Stimulated activated naive CD8-positive, alpha-beta T cell treated with anti-CD3 and anti-CD28 coated beads, Interleukin-15, amount 100 ng/mL, for 72 hours (primary cell): ENCODE data around the gene PPP1R1C.

ENCODE experiments used
- ATAC-seq: fragments of 150-1000 bp; cut with Tn5 transposase; 2 replicates; pipeline ENCODE4 v1.10.0; 2021; ENCODE audit warnings: mild to moderate bottlenecking, moderate library complexity
- DNase-seq, 2 donors: peaks; one replicate each; pipeline ENCODE4 v3.0.0; 2021 to 2022
- H3K27ac Mint-ChIP-seq, 2 donors: one replicate each; pipeline ENCODE4 v1.8.0; 2022; ENCODE audit warnings: mild to moderate bottlenecking in 2 of 2, mixed read lengths in 2 of 2, moderate library complexity in 2 of 2
- H3K27me3 Mint-ChIP-seq: one replicate; pipeline ENCODE4 v1.8.0; 2022; ENCODE audit warnings: mixed read lengths
- H3K4me1 Mint-ChIP-seq: one replicate; pipeline ENCODE4 v1.8.0; 2022; ENCODE audit warnings: mild to moderate bottlenecking, mixed read lengths
- H3K4me3 Mint-ChIP-seq, 2 donors: one replicate each; pipeline ENCODE4 v1.8.0; 2022; ENCODE audit warnings: mild to moderate bottlenecking in 2 of 2, mixed read lengths in 2 of 2, moderate library complexity in 1 of 2
- H3K9me3 Mint-ChIP-seq, 2 donors: one replicate each; pipeline ENCODE4 v1.8.0; 2022; ENCODE audit warnings: mixed read lengths in 2 of 2

PPP1R1C gene

DNA sequence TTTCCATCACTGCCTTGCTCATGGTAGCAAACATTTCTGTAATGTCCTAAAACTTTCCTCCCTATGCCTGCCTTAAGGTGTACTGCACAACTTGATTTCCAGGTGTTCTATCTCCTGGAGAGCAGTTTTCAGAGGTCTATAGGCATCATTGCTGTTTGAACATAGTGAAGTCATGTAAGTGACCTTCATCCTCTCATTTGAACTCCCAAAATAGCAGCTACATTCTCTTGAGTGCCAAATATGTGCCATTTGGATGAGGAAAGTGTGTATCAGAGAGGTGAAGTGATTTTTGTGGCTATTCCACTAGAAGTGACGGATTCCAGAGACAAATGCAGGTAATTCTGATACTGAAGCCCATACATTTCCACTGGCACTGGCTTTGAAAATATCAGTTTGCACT lies 3.4 kb downstream of the PPP1R1C start:
- Mint-ChIP-seq H3K27me3 (no peaks in the 10 kb centered on the region), H3K4me3 (no peak overlapping the region), H3K27ac (no peak overlapping the region), H3K9me3 (no peaks in the 10 kb centered on the region), H3K4me1 (no peaks in the 10 kb centered on the region)
- ATAC-seq (no peak), DNase-seq (no peak)

GRCh38 chr2:181991171-181991885 lies 5.7 kb downstream of the PPP1R1C start:
- H3K9me3 Mint-ChIP-seq: no peaks in the 10 kb centered on the region
- no peak for ATAC-seq
- no peak overlapping the region for H3K27ac Mint-ChIP-seq

GRCh38 chr2:181992776-181993175 lies 7.1 kb downstream of the PPP1R1C start:
- H3K4me3 Mint-ChIP-seq: no peak overlapping the region
- H3K27ac Mint-ChIP-seq: no peak overlapping the region
- H3K9me3 Mint-ChIP-seq: no peaks in the 10 kb centered on the region
- no peaks in the 10 kb centered on the region for H3K4me1 Mint-ChIP-seq
- ATAC-seq (no peak), DNase-seq (no peak)
- H3K27me3 Mint-ChIP-seq: no peaks in the 10 kb centered on the region

More at GRCh38 chr2:181991171-181991885, 5.7 kb downstream of the PPP1R1C start:
- DNase-seq: no peak
- no peaks in the 10 kb centered on the region for H3K27me3 Mint-ChIP-seq
- H3K4me1 Mint-ChIP-seq: no peaks in the 10 kb centered on the region
- H3K4me3 Mint-ChIP-seq: no peak overlapping the region

DNA sequence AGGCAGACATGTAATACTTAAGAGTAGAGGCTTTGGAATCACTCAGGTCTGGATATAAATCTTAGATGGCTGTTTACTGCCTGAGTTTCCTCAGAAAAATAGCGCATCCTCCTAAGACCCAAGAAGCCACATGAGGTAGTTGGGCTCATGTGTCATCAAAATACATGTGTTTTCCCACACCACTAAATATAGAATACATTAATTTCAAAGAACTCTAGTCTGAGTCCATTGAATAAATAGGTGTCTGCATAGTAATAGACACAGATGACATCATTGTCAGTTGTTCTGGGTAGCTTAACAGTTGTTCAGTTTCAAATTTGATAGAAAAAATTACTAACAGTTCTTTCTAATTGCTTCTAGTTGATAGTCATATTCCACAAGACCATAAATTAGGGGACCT lies 9.6 kb downstream of the PPP1R1C start:
- H3K27ac Mint-ChIP-seq: no peak overlapping the region
- ATAC-seq (no peak), DNase-seq (no peak)
- no peaks in the 10 kb centered on the region for H3K27me3 Mint-ChIP-seq
- no peaks in the 10 kb centered on the region for H3K4me1 Mint-ChIP-seq
- H3K4me3 Mint-ChIP-seq: no peak overlapping the region
- no peaks in the 10 kb centered on the region for H3K9me3 Mint-ChIP-seq

DNA sequence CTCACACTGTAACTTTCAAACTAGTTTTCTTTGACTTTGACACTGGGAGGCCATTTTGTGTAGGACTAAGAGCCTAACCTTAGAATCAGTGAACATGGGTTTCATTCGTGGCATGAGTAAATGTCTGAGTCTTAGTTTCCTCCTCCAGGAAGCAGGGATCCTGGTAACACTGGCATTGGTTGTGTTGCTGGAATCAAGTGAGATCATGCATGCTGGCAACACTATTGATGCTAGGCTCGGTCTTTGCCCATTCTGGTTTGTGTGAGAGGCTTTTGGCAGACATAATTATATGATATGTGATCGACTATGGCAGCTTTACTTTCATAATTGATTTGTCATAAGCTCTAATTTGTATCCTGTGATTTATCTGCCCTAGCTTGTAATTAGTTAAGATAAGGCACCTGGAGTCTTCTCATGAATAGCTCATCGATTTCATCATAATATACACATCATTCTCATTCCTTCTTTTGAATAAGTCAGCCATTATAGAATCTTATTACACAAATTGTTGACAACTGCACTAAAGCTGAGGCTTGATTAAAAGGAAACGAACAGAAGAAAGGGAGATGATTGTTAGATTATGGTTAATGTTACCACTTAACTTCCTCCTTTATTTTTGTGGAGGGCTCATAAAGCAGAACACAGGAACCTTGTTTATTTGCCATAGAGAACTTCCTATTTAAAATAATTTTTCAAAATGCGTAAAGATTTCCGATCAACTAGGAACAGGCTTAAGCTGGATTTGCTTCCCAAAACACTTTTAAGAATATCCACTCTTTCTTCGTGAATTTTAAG lies 12.6 kb downstream of the PPP1R1C start:
- Mint-ChIP-seq H3K9me3 (no peaks in the 10 kb centered on the region), H3K4me1 (no peaks in the 10 kb centered on the region), H3K27me3 (no peaks in the 10 kb centered on the region), H3K4me3 (no peak overlapping the region), H3K27ac (no peak overlapping the region)
- ATAC-seq (no peak), DNase-seq (no peak)

GRCh38 chr2:181998891-181999654 lies 13.4 kb downstream of the PPP1R1C start:
- Mint-ChIP-seq H3K4me1 (no peaks in the 10 kb centered on the region), H3K27me3 (no peaks in the 10 kb centered on the region), H3K9me3 (no peaks in the 10 kb centered on the region), H3K4me3 (no peak overlapping the region), H3K27ac (no peak overlapping the region)
- ATAC-seq (no peak), DNase-seq (no peak)

- ATAC-seq: no peak
- Mint-ChIP-seq H3K9me3 (no peaks in the 10 kb centered on the region), H3K4me1 (no peaks in the 10 kb centered on the region), H3K27me3 (no peaks in the 10 kb centered on the region), H3K27ac (no peak overlapping the region), H3K4me3 (no peak overlapping the region)
- no peak for DNase-seq
Measured at GRCh38 chr2:181999911-182000310, 14.3 kb downstream of the PPP1R1C start.

DNA sequence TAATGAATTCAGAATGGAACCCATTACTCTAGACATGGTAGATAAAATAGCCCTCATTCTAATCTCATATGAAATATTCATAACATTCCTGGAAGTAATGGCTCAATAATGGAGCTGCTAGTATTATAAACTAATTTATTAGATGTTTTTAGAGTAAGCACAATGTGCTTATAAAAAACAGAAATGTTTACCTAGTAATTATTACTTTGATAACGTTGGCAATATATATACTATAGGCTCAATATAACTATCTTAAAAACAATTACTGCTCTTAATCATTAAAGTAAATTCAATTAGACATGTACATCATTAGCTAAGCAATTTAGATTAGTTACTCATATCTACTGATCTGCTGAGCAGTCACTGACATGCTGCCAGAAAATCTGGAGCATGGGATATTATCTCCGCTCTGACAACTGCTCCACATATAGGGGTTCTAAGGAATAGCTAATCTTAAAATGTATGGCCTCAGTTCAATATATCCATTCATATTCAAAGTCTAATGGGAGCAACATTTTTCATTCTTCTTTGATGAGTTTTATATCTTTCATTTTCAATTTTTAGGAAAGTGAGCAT lies 19.4 kb downstream of the PPP1R1C start:
- no peak for DNase-seq
- Mint-ChIP-seq H3K4me3 (no peak overlapping the region), H3K4me1 (no peaks in the 10 kb centered on the region), H3K9me3 (peaks cover 0 to 5% of the 10 kb centered on the region in 2 donors), H3K27me3 (no peaks in the 10 kb centered on the region), H3K27ac (no peak overlapping the region)
- ATAC-seq: no peak

GRCh38 chr2:182006595-182007341 lies 21.1 kb downstream of the PPP1R1C start:
- ATAC-seq (no peak), DNase-seq (no peak)
- H3K27me3 Mint-ChIP-seq: no peaks in the 10 kb centered on the region
- no peak overlapping the region for H3K27ac Mint-ChIP-seq
- peaks cover 12 to 14% of the 10 kb centered on the region in 2 donors for H3K9me3 Mint-ChIP-seq
- no peak overlapping the region for H3K4me3 Mint-ChIP-seq
- no peaks in the 10 kb centered on the region for H3K4me1 Mint-ChIP-seq

GRCh38 chr2:182014284-182014683 lies 28.6 kb downstream of the PPP1R1C start:
- no peak for DNase-seq
- Mint-ChIP-seq H3K27ac (no peak overlapping the region), H3K4me1 (no peaks in the 10 kb centered on the region), H3K27me3 (no peaks in the 10 kb centered on the region), H3K4me3 (no peak overlapping the region), H3K9me3 (peaks cover 21 to 41% of the 10 kb centered on the region in 2 donors)
- no peak for ATAC-seq

DNA sequence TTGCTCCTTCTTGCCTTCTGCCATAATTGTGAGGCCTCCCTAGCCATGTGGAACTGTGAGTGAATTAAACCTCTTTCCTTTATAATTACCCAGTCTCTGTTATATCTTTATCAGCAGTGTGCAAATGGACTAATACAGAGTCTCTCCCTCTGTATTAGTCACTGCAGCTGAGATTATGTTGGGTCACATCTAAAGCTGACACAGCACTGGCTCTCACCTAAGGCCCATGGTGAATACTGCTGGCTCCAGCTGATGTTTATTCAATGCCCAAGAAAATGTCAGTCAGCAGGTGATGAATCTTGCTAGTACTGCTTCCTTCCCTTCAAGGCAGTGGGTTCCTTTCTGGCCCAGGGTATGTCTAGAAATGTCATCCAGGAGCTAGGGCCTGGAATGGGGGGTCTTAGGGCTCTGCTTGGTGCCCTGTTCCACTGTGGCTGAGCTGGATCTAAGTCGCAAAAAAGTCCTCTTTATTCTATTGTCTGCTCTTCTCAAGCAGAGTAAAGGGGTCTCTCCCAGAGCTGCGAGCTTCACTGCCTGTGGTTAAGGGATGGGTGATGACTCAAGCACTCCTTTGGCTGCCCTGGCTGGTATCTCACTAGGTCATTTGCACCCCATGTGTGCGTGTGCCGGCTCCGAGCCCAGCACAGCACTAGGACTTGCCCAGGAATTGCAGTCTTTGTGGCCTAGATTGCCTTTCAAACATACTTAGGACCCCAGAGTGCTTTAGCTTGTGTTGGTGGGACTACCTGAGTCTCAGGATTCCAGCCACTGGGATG lies 29.9 kb downstream of the PPP1R1C start:
- H3K9me3 Mint-ChIP-seq: peaks cover 16 to 41% of the 10 kb centered on the region in 2 donors
- DNase-seq (no peak), ATAC-seq (no peak)

GRCh38 chr2:182018218-182018617 lies 32.6 kb downstream of the PPP1R1C start:
- Mint-ChIP-seq H3K9me3 (peaks cover 7 to 27% of the 10 kb centered on the region in 2 donors), H3K4me1 (no peaks in the 10 kb centered on the region), H3K4me3 (no peak overlapping the region), H3K27me3 (no peaks in the 10 kb centered on the region), H3K27ac (no peak overlapping the region)
- DNase-seq (no peak), ATAC-seq (no peak)

More for the DNA sequence above, 29.9 kb downstream of the PPP1R1C start:
- peak overlapping the region in 1 of 2 donors; percentile 55 for H3K27ac Mint-ChIP-seq
- no peak overlapping the region for H3K4me3 Mint-ChIP-seq
- no peaks in the 10 kb centered on the region for H3K4me1 Mint-ChIP-seq
- H3K27me3 Mint-ChIP-seq: no peaks in the 10 kb centered on the region

DNA sequence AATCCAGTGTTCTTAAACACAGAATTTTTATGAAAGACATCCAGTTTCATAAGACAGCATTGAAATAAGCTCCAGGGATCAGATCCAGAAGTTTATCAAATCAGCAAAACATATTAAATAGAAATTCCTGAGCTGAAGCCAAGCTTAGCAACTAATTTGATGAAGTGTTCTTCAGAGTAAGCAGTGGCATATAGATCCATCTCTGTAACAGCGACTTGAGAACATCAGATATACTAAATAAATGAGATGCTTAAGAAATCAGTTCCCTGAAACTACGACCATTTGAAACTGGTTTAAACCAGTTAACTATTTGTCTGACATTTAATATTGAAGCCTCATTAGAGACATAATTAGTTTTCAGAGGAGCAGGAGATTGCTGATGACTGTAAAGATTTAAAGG lies 34.1 kb downstream of the PPP1R1C start:
- H3K4me1 Mint-ChIP-seq: no peaks in the 10 kb centered on the region
- H3K27ac Mint-ChIP-seq: no peak overlapping the region
- H3K9me3 Mint-ChIP-seq: peaks cover 7 to 13% of the 10 kb centered on the region in 2 donors
- DNase-seq (no peak), ATAC-seq (no peak)
- no peak overlapping the region for H3K4me3 Mint-ChIP-seq
- no peaks in the 10 kb centered on the region for H3K27me3 Mint-ChIP-seq

DNA sequence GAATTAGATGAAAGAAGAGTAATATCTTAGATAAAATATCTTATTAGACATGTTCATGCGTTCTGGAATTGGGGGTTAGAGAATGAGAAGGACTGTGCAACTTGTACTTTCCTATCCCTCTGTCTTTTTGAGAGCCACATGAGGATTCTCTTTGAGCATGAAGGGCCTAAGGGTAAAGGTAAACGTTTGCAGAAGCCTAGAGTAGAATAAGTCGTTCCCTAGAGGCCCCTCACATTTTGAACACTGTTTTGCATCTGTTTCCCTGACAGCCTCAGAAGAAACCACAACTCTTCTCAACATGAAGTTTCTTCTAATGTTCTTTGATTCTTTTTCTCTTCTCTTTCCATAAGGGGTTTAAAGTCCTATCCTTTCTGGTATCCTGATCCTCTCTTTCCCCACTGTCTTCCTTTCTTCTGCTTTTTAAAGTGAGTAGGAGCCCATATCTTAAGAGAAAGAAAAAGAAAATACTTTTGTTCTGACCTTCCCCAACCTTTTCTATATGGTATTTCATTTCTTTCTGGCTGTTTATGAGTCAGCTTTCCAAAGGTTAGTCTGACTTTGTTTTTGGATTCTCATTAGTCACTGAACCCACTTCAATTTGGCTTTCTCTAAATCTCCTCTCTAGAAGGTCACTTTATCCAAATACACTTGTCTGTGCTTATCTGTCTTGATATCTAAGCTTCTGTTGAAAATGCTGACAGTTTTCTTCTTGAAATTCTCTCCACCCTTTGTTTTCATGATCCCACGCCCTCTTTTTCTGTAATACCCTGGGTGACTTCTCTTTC lies 34.8 kb downstream of the PPP1R1C start:
- DNase-seq: no peak
- no peaks in the 10 kb centered on the region for H3K27me3 Mint-ChIP-seq
- no peak overlapping the region for H3K27ac Mint-ChIP-seq

More for the DNA sequence above, 34.8 kb downstream of the PPP1R1C start:
- H3K9me3 Mint-ChIP-seq: peaks cover 6 to 7% of the 10 kb centered on the region in 2 donors
- no peak for ATAC-seq
- H3K4me1 Mint-ChIP-seq: no peaks in the 10 kb centered on the region
- no peak overlapping the region for H3K4me3 Mint-ChIP-seq
